Lower leg skin (tissue), 4 donors: ENCODE measurements around the gene CPA2. TPM values are rescaled to one million over a fixed set of nuclear protein-coding genes. Genes with fewer than 3 reads are reported as not detected.

ENCODE experiments used
- DNase-seq, 2 donors: peaks; one replicate each; pipeline ENCODE4 v3.0.0-alpha.2; 2019; ENCODE audit warnings: low spot score in 2 of 2
- H3K4me3 ChIP-seq: fragments of 200-600 bp; sonication (generic); 2 replicates; pipeline ENCODE4 v1.5.1; 2017; ENCODE audit warnings: mild to moderate bottlenecking, low read depth; ENCODE audit not compliant: poor library complexity, severe bottlenecking
- POLR2A ChIP-seq, 2 donors: fragments of 450-650 bp; IDR thresholded peaks; one replicate each; pipeline ENCODE4 v1.6.1; 2016 to 2017; ENCODE audit warnings: antibody characterized with exemption in 2 of 2, mild to moderate bottlenecking in 1 of 2, moderate library complexity in 1 of 2
- WGBS, 2 donors: methylation state at CpG; one replicate each; pipeline ENCODE4 v1.1.5; 2018; 5-methylcytosine and 5-hydroxymethylcytosine counted together
- intact Hi-C: fragments of 100-400 bp; cut with DNase I; formaldehyde crosslinking; loops from one replicate; pipeline ENCODE4 v1.15.0; 2023; ENCODE audit warnings: low total_unique reads
- total RNA-seq, 4 donors: library from RNA; depleted of rRNA; stranded (reverse); fragments of >200 nt; gene quantifications; one replicate each; pipeline ENCODE4 v1.1.0, GENCODE V29; 2016
- TF ChIP-seq, protein P1 (sequence below), 3 donors: fragments of 450-650 bp; IDR thresholded peaks; one replicate each; pipeline ENCODE4 v1.5.1; 2016; ENCODE audit warnings: antibody characterized with exemption in 3 of 3, mild to moderate bottlenecking in 3 of 3, moderate library complexity in 2 of 3

CPA2 gene
- total RNA-seq, 4 donors from 2014 or later = 0.16 TPM; not detected in 3

- TF ChIP-seq, protein P1, sequence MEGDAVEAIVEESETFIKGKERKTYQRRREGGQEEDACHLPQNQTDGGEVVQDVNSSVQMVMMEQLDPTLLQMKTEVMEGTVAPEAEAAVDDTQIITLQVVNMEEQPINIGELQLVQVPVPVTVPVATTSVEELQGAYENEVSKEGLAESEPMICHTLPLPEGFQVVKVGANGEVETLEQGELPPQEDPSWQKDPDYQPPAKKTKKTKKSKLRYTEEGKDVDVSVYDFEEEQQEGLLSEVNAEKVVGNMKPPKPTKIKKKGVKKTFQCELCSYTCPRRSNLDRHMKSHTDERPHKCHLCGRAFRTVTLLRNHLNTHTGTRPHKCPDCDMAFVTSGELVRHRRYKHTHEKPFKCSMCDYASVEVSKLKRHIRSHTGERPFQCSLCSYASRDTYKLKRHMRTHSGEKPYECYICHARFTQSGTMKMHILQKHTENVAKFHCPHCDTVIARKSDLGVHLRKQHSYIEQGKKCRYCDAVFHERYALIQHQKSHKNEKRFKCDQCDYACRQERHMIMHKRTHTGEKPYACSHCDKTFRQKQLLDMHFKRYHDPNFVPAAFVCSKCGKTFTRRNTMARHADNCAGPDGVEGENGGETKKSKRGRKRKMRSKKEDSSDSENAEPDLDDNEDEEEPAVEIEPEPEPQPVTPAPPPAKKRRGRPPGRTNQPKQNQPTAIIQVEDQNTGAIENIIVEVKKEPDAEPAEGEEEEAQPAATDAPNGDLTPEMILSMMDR (IDR thresholded peaks at IDR 0.05) = no peak
- TF ChIP-seq POLR2A (IDR thresholded peaks at IDR 0.05) = no peak
- H3K4me3 ChIP-seq = no peak overlapping the region
- no peak for DNase-seq
- WGBS, 2 donors = 45 to 48% methylated on average over 8 of the region's 8 CpGs
- intact Hi-C loops = no loop called here
Measured at GRCh38 chr7:130293521-130293920, 26.9 kb downstream of the CPA2 start.

GRCh38 chr7:130294314-130294713 is 27.7 kb downstream of the CPA2 start:
- no peak overlapping the region for H3K4me3 ChIP-seq
- TF ChIP-seq POLR2A (IDR thresholded peaks at IDR 0.05) = no peak
- TF ChIP-seq, protein P1 (IDR thresholded peaks at IDR 0.05) = no peak
- DNase-seq = peak in 1 of 2 donors; percentile 63
- intact Hi-C loops = no loop called here
- 49 to 53% methylated on average over 5 of the region's 5 CpGs for WGBS, 2 donors

DNA sequence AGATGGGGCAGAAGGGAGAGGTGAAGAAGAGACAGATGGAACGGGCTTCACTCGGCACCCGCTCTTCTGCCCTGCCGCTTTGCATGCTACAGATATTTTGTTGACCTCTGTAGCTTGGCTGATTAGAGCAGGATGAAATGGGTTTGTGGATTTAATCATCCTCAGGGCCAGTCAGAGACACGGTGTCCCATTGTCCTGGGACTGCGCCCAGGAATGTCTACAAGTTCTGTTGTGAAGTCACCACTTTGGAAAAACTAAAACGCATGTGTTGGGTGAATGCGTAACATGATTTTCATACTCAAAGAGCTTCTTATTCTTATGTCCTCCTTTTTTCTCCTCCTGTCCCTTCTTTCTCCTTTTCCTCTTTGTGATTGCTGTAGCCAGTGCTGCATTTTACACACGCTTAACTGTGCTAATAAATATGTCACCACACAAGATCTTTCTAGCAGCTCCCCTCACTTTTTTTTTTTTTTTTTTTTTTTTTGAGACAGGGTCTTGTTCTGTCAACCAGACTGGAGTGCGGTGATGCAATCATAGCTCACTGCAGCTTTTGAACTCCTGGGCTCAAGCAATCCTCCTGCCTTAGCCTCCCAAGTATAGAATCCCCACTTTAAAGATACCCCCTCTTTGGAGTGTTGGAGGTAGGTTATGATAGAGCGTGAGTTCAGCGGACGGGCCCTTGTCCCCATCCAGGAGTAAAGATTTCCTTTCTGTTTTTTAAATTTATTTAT is 29.7 kb downstream of the CPA2 start:
- DNase-seq = peak in 1 of 2 donors; percentile 67
- no peak overlapping the region for H3K4me3 ChIP-seq
- 76 to 88% methylated on average over 13 of the region's 13 CpGs for WGBS, 2 donors
- TF ChIP-seq, protein P1 (IDR thresholded peaks at IDR 0.05) = no peak
- no peak for TF ChIP-seq POLR2A (IDR thresholded peaks at IDR 0.05)
- intact Hi-C loops = no loop called here

DNA sequence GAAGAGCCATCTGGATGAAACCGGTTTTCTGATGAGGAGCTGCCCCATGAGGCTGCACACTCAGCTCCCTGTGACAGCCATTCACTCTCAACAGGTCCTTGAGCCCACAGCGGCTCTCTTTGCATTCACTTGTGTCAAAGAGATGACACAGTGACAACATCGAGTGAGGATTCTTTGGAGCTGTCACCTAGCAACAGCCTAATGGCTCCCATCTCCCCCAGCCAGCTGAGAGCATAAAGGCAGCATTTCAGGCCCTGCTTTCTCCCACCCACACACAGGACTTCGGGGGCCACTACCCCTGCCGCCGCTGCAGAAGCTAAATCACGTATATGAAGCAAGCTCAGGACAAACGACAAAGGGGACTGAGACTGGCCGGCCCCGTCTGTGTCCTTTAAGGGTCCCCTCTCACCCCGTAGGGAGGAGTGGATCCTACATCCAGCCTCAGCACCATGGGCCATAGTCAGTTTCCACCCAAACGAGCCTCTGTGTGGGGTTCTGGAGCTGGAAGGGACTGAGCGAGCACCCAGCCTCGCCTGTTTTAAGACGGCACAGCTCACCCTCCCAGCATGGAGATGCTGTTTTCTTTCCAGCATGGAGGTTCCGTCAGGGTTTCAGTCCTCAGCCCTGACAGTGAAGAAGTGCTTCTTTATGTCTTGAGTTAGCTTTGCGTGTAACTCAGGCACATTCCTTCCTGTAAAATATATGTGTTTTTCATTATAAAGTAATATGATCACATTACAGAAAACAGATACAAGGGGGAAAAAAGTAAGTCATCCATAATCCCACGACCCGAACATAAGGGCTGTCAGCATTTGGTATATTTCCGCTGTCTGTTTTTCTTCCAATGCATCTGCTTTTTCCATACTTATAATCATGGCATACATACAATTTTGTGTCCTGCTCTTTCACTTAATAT is 31.2 kb downstream of the CPA2 start:
- H3K4me3 ChIP-seq = no peak overlapping the region
- DNase-seq = no peak
- intact Hi-C loops = no loop called here
- TF ChIP-seq POLR2A (IDR thresholded peaks at IDR 0.05) = no peak
- TF ChIP-seq, protein P1 (IDR thresholded peaks at IDR 0.05) = no peak
- WGBS, 2 donors = 83 to 91% methylated on average over 19 to 20 of the region's 20 CpGs

- no peak overlapping the region for H3K4me3 ChIP-seq
- TF ChIP-seq, protein P1 (IDR thresholded peaks at IDR 0.05) = no peak
- TF ChIP-seq POLR2A (IDR thresholded peaks at IDR 0.05) = no peak
- intact Hi-C loops = no loop called here
- DNase-seq = no peak
- 73 to 74% methylated on average over 5 of the region's 5 CpGs for WGBS, 2 donors
Measured at GRCh38 chr7:130298544-130299326, 32.1 kb downstream of the CPA2 start.
